GM21390 (cell line): ENCODE data around the gene PLOD2.

Experiments used
- ATAC-seq: cut with Tn5 transposase; IDR thresholded peaks from one replicate; pipeline ENCODE4 v1.9.1; 2021; ENCODE audit not compliant: unreplicated experiment

Gene PLOD2

GRCh38 chr3:146166826-146167225, 5.8 kb upstream of the PLOD2 start:
- ATAC-seq, result no peak

GRCh38 chr3:146166415-146166821, 5.4 kb upstream of the PLOD2 start:
- no peak for ATAC-seq

GRCh38 chr3:146165877-146166276, 4.9 kb upstream of the PLOD2 start:
- no peak for ATAC-seq

GRCh38 chr3:146164971-146165769, 4.2 kb upstream of the PLOD2 start:
- no peak for ATAC-seq

GRCh38 chr3:146164506-146164905, 3.5 kb upstream of the PLOD2 start:
- no peak for ATAC-seq

GRCh38 chr3:146164071-146164470, 3.1 kb upstream of the PLOD2 start:
- ATAC-seq, result no peak

GRCh38 chr3:146163584-146163983, 2.6 kb upstream of the PLOD2 start:
- no peak for ATAC-seq

GRCh38 chr3:146162561-146162960, 1.6 kb upstream of the PLOD2 start:
- no peak for ATAC-seq

GRCh38 chr3:146161663-146162002, 649 bp upstream of the PLOD2 start:
- ATAC-seq, result no peak

- peak; percentile 13 for ATAC-seq
Observed at GRCh38 chr3:146160321-146160963, 542 bp downstream of the PLOD2 start.

GRCh38 chr3:146159616-146160320, 1.2 kb downstream of the PLOD2 start:
- ATAC-seq, result no peak

GRCh38 chr3:146159037-146159436, 1.9 kb downstream of the PLOD2 start:
- no peak for ATAC-seq

GRCh38 chr3:146157325-146158060, 3.5 kb downstream of the PLOD2 start:
- ATAC-seq, result no peak

GRCh38 chr3:146156666-146157314, 4.2 kb downstream of the PLOD2 start:
- no peak for ATAC-seq

- ATAC-seq, result no peak
Observed at GRCh38 chr3:146156095-146156494, 4.9 kb downstream of the PLOD2 start.

GRCh38 chr3:146154995-146155394, 6.0 kb downstream of the PLOD2 start:
- ATAC-seq, result no peak

- no peak for ATAC-seq
Observed at GRCh38 chr3:146154316-146154715, 6.7 kb downstream of the PLOD2 start.

- no peak for ATAC-seq
Observed at GRCh38 chr3:146153429-146153828, 7.6 kb downstream of the PLOD2 start.

- no peak for ATAC-seq
Observed at GRCh38 chr3:146152834-146153233, 8.2 kb downstream of the PLOD2 start.

GRCh38 chr3:146148468-146148931, 12.5 kb downstream of the PLOD2 start:
- ATAC-seq, result no peak

- no peak for ATAC-seq
Observed at GRCh38 chr3:146145642-146146041, 15.3 kb downstream of the PLOD2 start.
